NT2/D1 (cell line): ENCODE data around the gene CCDC51.

Experiments used
- SUZ12 ChIP-seq: IDR thresholded peaks from 2 replicates; pipeline ENCODE4 v1.6.1; 2011; ENCODE audit not compliant: insufficient read length, insufficient read depth; ENCODE audit errors: extremely low read depth
- YY1 ChIP-seq: IDR thresholded peaks from 2 replicates; pipeline ENCODE4 v1.6.1; 2011; ENCODE audit not compliant: insufficient read length, insufficient read depth
- ZNF274 ChIP-seq: IDR thresholded peaks from 2 replicates; pipeline ENCODE4 v1.6.1; 2011; ENCODE audit warnings: mild to moderate bottlenecking, low read depth, low read length

DNA sequence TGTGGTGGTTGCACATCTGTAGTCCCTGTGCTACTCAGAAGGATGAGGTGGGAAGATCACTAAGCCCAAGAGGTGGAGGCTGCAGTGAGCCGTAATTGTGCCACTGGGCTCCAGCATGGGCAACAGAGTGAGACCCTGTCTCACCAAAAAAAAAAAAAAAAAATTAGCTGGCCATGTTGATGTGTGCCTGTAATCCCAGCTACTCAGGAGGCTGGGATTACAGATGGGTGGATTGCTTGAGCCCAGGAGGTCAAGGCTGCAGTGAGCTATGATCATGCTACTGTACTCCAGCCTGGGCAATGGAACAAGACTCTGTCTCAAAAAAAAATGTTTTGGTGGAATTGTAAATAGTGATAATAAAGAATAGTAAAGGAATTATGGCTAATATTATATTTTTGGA is 16.5 kb upstream of the CCDC51 start:
- TF ChIP-seq YY1 (no peak), ZNF274 (no peak), SUZ12 (no peak)
